Lower leg skin (tissue), 4 donors: Measurements from ENCODE around the gene MPHOSPH8. TPM values are rescaled to one million over a fixed set of nuclear protein-coding genes. Genes with fewer than 3 reads are reported as not detected.
A peak's percentile ranks its signal among the peaks of the same experiment; 100 is the strongest.

Experiments
- DNase-seq, 2 donors: peaks; one replicate each; pipeline ENCODE4 v3.0.0-alpha.2; 2019; ENCODE audit warnings: low spot score in 2 of 2
- H3K4me3 ChIP-seq: fragments of 200-600 bp; sonication (generic); 2 replicates; pipeline ENCODE4 v1.5.1; 2017; ENCODE audit warnings: mild to moderate bottlenecking, low read depth; ENCODE audit not compliant: poor library complexity, severe bottlenecking
- CTCF ChIP-seq, 3 donors: fragments of 450-650 bp; IDR thresholded peaks; one replicate each; pipeline ENCODE4 v1.5.1; 2016; ENCODE audit warnings: antibody characterized with exemption in 3 of 3, mild to moderate bottlenecking in 3 of 3, moderate library complexity in 2 of 3
- POLR2A ChIP-seq, 2 donors: fragments of 450-650 bp; IDR thresholded peaks; one replicate each; pipeline ENCODE4 v1.6.1; 2016 to 2017; ENCODE audit warnings: antibody characterized with exemption in 2 of 2, mild to moderate bottlenecking in 1 of 2, moderate library complexity in 1 of 2
- WGBS, 2 donors: methylation state at CpG; one replicate each; pipeline ENCODE4 v1.1.5; 2018; 5-methylcytosine and 5-hydroxymethylcytosine counted together
- intact Hi-C: fragments of 100-400 bp; cut with DNase I; formaldehyde crosslinking; loops from one replicate; pipeline ENCODE4 v1.15.0; 2023; ENCODE audit warnings: low total_unique reads
- total RNA-seq, 4 donors: library from RNA; depleted of rRNA; stranded (reverse); fragments of >200 nt; gene quantifications; one replicate each; pipeline ENCODE4 v1.1.0, GENCODE V29; 2016

Gene MPHOSPH8
- total RNA-seq, 4 donors from 2014 or later = 18.6 to 30.1 (median 25.6) TPM

GRCh38 chr13:19590423-19590822, 43.0 kb upstream of the MPHOSPH8 start:
- TF ChIP-seq CTCF (IDR thresholded peaks at IDR 0.05) = no peak
- no peak for TF ChIP-seq POLR2A (IDR thresholded peaks at IDR 0.05)
- no peak for DNase-seq
- H3K4me3 ChIP-seq = no peak overlapping the region
- intact Hi-C loops = no loop called here
- WGBS, 2 donors = 77 to 89% methylated on average over 5 of the region's 5 CpGs

- H3K4me3 ChIP-seq = no peak overlapping the region
- no peak for TF ChIP-seq CTCF (IDR thresholded peaks at IDR 0.05)
- TF ChIP-seq POLR2A (IDR thresholded peaks at IDR 0.05) = no peak
- peak in 1 of 2 donors; percentile 26 for DNase-seq
- intact Hi-C loops = no loop called here
- 77 to 85% methylated on average over 7 of the region's 7 CpGs for WGBS, 2 donors
These were observed 41.6 kb upstream of the MPHOSPH8 start for GRCh38 chr13:19591864-19592263.

- DNase-seq = no peak
- intact Hi-C loops = no loop called here
- H3K4me3 ChIP-seq = no peak overlapping the region
- TF ChIP-seq CTCF (IDR thresholded peaks at IDR 0.05) (no peak), POLR2A (IDR thresholded peaks at IDR 0.05) (no peak)
- WGBS, 2 donors = 87 to 96% methylated on average over 1 of the region's 1 CpG
These were observed 40.7 kb upstream of the MPHOSPH8 start for GRCh38 chr13:19592657-19593180.

- WGBS, 2 donors = 88 to 94% methylated on average over 3 of the region's 3 CpGs
- intact Hi-C loops = no loop called here
- no peak for TF ChIP-seq CTCF (IDR thresholded peaks at IDR 0.05)
- TF ChIP-seq POLR2A (IDR thresholded peaks at IDR 0.05) = no peak
- DNase-seq = peak in 1 of 2 donors; percentile 52
- no peak overlapping the region for H3K4me3 ChIP-seq
These were observed 37.4 kb upstream of the MPHOSPH8 start for GRCh38 chr13:19596086-19596485.

- no peak for TF ChIP-seq CTCF (IDR thresholded peaks at IDR 0.05)
- no peak for TF ChIP-seq POLR2A (IDR thresholded peaks at IDR 0.05)
- peak in 1 of 2 donors; percentile 29 for DNase-seq
- WGBS, 2 donors = 86 to 89% methylated on average over 6 of the region's 6 CpGs
- intact Hi-C loops = no loop called here
- H3K4me3 ChIP-seq = no peak overlapping the region
These were observed 36.5 kb upstream of the MPHOSPH8 start for GRCh38 chr13:19596960-19597361.

- TF ChIP-seq POLR2A (IDR thresholded peaks at IDR 0.05) = no peak
- TF ChIP-seq CTCF (IDR thresholded peaks at IDR 0.05) = no peak
- no peak for DNase-seq
- intact Hi-C loops = no loop called here
- H3K4me3 ChIP-seq = no peak overlapping the region
- 65 to 74% methylated on average over 5 of the region's 5 CpGs for WGBS, 2 donors
These were observed 35.9 kb upstream of the MPHOSPH8 start for GRCh38 chr13:19597523-19597922.
